Activated CD4-positive, alpha-beta T cell treated with anti-CD3 and anti-CD28 coated beads, Interleukin-2, amount 50 U/mL, for 16 hours (primary cell): Measurements from ENCODE around the gene ART4.

Experiments
- DNase-seq: peaks from one replicate; pipeline ENCODE4 v3.0.0-alpha.2; 2020

ART4 gene, protein sequence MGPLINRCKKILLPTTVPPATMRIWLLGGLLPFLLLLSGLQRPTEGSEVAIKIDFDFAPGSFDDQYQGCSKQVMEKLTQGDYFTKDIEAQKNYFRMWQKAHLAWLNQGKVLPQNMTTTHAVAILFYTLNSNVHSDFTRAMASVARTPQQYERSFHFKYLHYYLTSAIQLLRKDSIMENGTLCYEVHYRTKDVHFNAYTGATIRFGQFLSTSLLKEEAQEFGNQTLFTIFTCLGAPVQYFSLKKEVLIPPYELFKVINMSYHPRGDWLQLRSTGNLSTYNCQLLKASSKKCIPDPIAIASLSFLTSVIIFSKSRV

DNA sequence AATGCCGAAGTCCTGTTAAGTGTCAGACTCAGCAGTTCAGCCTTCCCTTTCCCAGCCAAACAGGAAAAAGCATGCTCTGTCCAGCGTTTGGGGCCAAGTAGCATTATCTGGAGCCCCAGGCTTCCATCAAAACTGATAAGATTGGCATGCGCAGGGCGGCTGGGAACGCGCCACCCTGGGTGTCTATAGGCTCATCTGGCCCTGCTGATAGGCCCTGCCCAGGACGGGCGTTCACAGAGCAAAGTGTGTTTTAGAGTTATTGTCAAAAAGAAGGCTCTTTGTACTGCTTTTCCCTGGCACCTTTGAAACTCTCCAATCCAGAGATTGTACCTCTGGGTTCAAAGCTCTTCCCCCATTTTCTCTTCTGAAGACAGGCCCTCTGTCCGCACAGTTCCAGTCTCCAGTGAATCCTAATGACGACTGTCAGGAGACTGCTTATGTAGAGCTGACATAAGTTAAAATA, at the start of gene ART4:
Gene ART4 (minus strand): TSS at position 102 of the 463 bp plus-strand sequence. CDS start 413 bp downstream, outside the sequence.
- no peak for DNase-seq

DNA sequence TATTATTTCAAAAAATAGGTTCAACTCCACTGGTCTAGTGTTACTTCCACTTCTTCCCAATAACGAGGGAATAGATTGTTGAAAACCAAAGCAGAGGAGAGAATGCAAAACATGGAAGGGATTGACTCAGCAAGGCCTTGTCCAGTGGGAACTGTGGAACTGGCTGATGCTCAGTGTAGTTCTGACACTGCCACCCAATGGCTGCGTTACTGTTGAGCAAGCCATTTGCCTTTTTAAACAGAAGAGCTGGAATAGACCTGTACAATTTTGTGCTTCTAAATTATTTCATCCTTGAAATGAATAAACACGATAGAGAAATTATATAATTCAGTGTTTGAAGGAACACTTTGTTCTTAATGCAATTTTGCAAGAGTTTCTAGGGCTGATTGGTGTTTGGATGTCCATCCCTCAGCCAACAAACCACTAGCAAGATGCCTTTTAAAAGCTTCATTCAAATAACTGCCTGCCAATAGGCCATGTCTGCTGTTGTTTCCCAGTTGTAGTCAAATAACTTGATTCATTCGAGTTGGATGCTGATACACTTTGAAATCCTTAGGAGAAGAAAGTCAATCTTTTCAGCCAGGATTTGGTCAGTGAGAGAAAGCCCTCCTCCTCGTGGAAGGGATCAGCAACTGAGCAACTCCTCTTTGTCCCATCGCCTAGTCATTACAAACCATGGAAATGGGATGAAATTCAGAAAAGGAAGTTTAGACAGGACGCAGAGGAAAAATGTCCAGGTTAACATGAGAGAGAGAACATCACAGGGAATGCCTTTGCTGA, 49.6 kb upstream of the ART4 start:
- DNase-seq, result no peak

DNA sequence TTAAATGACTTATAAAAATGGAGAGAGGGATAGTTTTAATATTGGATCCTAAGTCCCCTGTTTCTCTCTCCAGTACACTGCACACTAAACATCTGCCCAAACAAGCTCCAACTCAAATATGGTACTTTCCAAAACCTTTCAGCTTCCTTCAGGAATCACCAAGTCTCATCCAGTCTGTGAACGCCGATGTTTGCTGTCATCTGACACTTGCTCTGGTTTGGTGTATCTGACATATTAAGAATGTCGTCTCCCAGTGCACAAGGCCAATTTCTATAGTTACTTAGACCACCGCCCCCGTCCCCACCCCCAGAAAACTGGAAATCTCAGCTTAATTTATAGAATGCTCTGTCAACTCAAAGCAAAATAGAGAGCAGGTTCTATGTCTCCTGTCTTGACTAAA, 47.4 kb upstream of the ART4 start:
- DNase-seq, result no peak

DNA sequence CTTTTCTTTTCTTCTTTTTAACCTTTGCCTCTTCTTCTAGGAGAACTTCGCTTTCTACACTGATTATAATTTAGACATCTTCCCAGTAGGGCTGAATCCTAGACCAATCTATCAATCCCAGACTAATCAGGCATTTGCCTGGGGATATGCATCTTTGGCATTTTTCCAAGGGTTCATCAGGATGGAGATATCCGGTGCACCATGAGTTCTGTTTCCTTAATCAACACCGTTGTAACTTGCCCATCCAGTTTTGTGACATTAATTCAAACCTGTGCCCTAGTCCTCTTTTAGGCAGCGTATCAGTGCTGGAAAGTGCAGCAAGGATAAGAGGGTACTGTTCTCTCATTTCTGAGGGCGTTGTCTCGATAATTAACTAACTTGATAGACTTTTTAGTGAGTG, 42.9 kb upstream of the ART4 start:
- DNase-seq, result no peak

DNA sequence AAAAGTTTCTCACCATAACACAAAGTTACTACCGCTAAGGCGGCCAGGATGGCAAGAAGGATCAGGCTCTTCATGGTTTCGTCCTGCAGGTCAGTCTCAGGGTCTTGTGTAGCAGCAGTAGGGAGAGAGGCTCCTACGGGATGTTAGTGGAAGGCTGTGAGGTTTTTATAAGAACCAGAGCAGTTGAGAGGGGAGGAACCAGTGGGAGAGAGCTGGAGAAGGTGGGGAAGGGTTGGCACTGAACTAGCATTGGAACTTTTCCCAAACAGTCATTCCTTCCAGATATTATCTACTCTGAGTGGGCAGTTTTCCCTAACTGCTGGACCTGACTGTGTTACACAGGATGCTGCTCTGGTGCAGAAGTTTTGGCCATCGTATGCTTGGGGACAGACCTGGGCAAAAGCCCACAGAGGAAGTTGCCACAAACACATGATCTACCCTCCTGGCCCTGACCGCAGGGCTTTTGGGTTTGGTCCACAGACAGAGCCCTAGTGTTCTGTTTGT, 42.4 kb upstream of the ART4 start, which contains the start of gene MGP:
Gene MGP (minus strand): TSS at position 137 of the 504 bp plus-strand sequence. CDS start 63 bp downstream, at position 74.
- DNase-seq, result no peak

DNA sequence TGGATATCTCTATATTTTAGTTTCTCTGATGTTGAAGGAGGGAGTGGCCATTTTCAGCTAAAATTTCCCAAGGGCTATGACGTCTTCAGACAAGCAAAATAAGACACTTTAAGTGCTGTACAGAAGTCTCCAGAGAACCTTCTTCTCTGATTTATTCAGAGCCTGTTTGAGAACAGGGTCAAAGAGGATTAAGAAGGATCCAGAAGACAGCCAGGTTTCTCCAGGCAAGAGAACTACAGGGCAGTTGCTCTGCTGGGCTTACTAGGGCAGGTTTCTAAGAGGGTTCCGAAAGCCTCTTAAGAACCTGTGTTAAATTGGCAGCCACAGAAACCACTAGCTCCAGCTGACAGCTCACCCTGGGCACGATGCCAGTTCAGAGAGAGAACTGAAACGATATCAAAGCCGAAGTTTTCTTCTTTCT, 41.1 kb upstream of the ART4 start:
- DNase-seq, result peak; percentile 62

DNA sequence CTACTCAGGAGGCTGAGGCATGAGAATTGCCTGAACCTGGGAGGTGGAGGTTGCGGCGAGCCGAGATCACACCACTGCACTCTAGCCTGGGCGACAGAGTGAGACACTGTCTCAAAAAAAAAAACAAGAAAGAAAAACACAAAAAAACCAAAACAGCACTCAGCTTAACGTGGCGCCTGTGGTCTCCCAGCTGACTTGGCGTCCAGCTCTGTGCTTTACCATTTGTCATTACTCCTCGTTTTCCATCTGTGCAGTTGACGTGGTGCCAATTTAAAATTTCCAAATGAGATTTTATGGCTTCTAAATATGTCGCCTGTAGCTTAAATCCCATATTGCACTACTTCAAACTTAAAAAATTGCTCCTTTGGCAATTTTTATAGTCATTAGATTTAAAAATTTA, 40.4 kb upstream of the ART4 start:
- no peak for DNase-seq

DNA sequence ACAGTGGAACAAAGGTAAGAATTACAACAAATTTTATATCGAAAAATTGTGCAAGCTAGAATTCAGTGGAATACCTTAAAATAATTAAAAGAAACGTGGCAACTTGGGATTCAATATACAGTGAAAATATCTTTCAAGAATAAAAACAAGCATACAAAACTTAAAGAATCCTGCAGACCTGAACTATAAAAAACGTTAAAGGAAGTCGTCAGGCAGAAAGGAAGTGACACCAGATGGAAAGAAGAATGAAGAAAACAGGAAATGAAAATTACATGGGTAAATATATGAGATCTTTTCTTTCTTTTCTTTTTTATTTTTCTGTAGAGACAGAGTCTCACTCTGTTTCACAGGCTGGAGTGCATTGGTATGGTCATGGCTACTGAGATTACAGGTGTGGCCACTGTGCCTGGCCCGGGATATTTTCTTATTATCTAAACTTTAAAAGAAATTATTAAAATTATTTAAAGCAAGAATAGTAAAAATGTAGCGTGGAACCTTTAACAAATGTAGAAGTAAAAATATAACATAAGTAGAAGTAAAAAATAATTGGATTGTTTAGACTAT, 37.6 kb upstream of the ART4 start:
- no peak for DNase-seq

DNA sequence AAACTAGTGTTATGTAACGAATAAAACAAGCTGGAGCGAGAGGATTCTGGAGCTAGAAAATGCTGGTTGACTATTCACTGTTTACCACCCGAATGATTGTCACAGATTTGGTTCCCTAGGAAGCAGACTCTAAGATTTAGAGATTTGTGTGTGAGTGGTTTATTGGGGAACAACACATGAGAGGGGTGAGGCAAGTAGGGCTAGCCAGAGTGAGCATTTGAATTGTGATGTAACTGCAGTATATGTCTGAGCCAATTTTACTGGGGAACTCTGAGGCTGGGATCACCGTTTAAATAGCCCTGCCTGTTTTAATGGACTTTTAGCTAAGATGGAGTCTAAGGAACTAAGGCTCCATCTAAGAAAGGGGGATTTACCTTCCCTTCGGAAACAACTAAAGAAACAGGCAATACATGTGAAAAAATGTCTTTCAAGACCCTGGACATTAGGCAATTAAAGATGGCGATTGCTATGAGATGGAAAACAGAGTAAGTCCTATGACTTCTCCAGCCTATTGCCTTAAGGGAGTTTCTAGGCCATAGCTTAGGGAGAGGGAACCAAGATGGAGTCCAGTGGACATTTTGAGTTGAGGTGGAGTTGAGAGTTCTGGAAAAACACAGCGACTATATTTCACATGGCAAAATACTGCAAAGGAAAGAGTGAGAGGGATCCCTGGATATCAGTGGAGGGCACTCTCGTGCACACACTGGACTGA, 36.1 kb upstream of the ART4 start:
- DNase-seq, result no peak

DNA sequence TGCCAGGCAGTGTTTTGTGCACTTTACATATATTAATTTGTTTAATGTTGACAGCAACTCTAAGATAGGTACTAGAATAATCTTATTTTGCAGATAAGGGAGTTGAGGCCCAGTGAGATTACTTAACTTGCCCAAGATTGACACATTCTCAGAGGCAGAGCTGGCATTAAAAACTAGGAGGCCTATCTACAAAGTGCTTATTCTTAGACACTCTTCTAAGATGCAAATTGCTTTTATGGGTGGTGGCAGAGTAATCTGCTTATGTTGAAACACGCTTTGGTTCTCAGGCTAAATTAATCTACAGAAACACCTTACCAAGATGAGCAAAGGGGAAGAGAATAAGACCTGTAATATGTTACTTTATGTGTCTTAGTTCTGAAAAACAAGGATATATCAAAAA, 35.2 kb upstream of the ART4 start:
- DNase-seq, result no peak

DNA sequence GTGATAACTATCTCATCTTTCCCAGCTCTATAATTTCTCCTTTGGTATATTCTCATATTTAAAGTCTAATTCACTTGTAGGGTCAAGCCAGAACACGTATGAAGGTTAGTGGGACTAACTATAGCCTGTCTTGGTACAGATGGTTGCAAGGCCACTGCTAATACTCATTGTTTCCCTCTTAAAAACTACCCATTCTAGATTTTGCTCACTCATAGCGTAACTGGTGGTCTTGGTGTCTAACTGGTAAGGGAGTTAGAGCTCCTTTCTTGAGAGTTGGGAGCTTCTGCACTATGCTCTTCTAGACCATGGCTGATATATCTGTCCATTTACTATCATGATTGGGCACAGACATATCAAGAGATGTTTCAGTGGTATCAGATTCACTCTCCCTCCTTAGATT, 33.5 kb upstream of the ART4 start:
- DNase-seq, result no peak

DNA sequence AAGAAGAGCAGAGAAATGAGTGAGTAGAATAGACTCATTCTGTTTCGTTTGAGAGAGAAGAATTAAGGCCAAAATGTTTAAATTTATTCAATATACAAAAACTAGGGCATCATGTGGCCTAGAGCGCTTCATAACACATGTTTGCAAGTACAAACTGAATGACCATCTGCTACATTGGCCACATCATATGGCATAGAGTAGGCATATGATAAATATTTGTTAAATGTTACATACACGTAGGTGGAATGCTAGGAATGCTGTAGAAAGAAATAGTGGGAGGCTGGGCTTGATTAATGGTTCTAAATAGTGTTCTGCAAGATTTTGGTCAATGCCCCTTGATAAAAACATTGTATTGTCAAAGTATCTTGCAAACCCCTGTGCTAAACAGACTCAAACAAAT, 31.6 kb upstream of the ART4 start:
- no peak for DNase-seq

DNA sequence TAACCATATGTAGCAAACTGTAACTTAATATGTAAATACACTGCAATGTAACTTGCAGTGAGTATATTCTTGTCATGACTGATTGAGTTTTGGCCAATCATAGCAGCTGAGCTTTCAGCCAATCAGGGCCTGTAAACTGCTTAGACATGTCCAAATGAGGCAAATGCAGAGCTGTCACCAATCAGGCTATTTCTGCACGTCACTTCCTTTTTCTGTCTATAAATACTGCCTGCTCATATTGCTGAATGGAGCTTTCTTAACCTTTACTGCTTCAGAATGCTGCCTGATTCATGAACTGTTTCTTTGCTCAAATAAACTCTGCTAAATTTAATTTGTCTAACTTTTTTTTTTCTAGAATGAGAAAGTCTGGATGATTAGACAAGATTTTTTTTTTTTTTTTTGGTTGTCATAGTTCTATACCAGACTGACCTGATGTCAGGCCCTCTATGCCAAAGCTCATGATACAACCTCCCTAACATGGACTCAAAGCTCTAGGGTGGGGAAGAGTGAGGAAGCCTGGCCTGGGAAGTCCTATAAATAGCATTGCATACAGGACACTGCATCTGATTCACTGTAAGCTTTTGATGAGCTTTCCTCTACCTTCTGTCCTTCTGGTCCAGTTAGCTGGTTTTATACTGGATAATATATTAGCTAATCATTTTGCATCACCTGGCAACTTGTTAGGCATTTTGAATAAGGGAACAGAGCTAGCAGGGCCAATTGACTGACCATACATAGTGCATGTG, 30.3 kb upstream of the ART4 start:
- DNase-seq, result no peak

DNA sequence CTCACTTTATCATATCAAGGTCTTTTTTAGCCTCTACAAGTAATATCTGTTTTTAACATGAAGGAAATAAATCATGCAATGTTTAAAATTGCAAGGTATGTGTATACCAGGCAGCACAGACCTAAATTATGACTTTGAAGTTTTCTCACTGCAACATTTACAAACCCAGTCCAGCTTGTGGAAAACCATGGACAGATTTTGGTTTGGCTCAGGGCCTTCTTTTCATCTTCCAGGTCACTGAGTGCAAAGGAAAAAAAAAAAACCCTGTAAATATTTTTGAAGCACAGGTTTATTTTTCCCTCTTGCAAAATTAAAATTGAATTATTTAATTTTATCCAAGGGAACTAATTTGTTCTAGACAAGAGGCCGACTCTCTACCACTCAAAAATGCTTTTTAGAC, 28.6 kb upstream of the ART4 start:
- no peak for DNase-seq

DNA sequence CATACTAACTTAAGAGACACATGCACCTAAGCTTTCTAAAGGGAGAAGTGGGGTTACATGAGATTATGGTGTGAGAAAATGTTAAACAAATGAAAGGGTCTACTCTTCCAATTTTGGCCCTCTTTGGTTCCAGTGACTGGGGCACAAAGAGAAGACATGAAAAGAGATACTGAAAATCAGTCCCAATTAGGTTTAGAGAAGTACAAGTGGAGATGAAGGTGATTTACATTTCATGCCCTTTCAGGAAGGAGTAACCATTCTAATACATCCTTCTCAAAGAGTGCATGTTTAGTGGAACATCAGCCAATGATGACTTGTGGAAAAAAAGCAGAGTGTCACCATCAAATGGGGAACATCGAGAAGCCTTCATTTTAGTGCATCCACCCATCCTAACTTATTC, 27.9 kb upstream of the ART4 start:
- no peak for DNase-seq

DNA sequence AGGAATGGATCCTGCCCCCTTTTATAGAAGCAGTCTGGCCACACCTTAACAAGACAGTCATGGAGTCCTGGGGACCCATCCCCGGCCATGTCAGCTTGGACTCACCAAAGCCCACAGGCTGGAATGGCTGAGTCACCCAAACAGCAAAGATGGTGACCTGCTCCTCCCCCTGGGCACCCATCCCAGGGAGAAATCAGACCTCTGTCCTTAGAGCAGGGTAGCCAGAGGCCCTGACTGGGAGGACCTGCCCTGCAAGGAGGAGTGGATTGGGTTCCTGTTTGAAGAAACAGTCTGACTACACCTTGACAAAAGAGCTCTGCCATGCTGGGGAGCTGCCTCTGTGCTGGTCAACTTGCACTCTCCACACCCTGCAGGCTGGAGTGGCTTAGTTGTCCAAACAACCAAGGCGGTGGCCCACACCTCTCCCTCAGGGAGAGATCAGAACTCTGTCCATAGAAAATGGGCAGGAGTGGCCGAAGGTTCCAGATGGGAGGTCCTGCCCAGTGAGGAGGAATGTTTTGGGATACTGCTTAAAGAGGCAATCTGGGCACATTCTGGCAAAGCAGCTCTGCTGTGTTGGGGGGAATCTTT, 25.7 kb upstream of the ART4 start:
- no peak for DNase-seq

DNA sequence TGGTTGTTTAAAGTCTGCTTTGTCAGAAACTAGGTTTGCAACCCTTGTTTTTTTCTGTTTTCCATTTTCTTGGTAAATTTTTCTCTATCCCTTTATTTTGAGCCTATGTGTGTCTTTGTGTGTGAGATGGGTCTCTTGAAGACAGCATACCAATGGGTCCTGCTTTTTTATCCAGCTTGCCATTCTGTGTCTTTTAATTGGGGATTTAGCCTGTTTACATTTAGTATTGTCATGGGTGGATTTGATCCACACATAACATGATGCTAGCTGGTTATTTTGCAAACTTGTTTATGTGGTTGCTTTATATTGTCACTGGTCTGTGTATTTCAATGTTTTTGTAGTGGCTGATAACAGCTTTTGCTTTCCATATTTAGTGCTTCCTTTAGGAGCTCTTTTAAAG, 17.2 kb upstream of the ART4 start:
- DNase-seq, result no peak

DNA sequence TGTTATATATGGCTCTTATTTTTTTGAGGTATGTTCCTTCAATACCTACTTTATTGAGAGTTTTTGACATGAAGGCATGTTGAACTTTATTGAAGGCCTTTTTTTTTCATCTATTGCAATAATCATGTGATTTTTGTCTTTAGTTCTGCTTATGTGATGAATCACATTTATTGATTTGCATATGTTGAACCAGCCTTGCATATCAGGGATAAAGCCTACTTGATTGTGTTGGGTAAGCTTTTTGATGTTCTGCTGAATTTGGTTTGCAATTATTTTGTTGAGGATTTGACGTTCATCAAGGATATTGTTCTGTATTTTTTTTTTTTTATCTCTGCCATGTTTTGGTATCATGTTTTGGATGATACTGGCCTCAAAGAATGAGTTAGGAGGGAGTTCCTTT, 15.2 kb upstream of the ART4 start:
- DNase-seq, result no peak

DNA sequence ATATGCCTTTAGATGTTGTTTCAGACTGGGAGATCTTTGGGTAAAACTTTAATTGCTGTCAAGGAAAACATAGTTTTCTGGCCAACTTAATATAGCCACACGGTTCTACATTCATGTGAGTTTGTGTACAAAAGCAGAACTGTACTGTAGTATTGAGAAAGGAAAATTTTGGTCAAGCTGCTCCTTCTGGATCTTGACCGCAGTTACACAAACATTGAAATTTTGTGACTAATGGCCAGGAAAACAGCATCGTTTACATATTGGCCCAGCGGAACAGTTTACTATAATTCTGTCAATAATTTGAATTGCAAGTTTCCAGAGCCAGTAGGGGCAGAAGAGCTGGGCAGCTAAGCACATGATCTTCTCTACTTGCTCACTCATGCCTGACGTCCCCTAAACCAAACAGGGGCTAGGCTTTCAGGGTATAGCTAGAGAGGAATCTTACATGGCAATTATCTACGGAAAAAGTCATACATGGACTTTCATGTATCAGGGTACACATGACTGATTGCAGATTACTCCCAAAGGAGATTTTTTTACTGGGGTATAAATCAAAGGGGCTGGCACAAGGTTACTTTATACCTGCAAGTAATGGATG, 11.4 kb upstream of the ART4 start:
- DNase-seq, result no peak

DNA sequence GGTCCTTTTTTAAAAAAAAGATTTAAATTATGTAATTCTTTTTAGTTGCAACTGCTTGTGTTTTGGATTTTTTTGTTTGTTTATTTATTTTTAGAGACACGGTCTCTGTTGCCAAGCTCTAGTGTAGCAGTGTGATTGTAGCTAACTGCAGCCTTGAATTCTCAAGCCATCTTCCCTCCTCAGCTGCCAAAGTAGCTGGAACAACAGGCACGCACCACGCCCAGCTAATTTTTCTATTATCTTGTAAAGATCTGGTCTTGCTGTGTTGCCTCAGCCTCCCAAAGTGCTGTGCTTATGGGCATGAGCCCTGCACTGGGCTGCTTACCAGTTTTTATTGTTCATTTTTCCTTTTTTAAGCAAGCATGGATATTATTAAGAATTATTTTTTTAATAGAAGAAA, 10.6 kb upstream of the ART4 start:
- no peak for DNase-seq

DNA sequence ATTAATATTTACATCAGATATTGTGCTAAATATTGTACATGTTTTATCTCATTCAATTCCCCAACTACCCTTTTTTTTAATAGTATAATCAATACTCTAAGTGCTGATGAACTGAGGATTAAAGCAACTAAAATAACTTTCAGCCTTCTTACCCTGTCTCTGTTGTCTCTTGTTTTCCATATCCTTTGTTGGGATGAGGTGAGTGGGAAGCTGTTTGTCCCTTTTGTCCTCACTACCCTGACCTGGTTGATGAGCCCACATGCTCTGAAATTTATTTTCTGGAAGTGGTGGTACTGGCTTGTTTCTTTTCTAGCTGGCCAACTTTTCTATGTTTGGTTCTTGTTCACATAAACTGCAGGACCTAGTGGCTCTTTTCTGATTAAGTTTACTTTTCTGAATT, 9.6 kb upstream of the ART4 start:
- no peak for DNase-seq
